ENCODE results near the gene DDIT4.
A peak's percentile ranks its signal among the peaks of the same experiment; 100 is the strongest.
"Not testable (repeated sequence)": the region's sequence is repeated elsewhere in the genome, so short reads cannot be mapped to it uniquely, and the experiment has no call there.

The DDIT4 gene

DNA sequence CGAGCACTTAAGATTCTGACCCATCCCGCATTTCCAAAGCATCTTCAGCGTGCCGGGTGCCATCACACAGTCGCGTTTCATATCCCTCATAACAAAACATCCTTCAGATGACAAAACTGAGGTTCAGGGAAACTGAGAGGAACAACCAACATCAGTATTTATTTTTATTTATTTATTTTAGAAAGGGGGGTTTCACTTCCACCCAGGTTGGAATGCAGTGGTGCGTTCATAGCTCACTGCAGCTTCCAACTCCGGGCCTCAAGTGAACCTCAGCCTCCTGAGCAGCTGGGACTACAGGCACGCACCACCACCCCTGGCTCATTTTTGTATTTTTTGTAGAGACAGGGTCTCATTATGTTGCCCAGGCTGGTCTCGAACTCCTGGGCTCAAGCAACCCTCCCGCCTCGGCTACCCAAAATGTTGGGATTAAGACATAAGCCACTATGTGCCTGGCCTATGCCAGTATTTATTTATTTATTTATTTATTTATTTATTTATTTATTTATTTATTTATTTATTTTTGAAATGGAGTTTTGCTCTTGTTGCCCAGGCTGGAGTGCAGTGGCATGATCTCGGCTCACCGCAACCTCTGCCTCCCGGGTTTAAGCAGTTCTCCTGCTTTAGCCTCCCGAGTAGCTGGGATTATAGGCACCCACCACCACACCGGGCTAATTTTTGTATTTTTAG lies 24.4 kb upstream of the DDIT4 start:
- not testable (repeated sequence) for DNase-seq (ENCODE audit: low spot score)

DNA sequence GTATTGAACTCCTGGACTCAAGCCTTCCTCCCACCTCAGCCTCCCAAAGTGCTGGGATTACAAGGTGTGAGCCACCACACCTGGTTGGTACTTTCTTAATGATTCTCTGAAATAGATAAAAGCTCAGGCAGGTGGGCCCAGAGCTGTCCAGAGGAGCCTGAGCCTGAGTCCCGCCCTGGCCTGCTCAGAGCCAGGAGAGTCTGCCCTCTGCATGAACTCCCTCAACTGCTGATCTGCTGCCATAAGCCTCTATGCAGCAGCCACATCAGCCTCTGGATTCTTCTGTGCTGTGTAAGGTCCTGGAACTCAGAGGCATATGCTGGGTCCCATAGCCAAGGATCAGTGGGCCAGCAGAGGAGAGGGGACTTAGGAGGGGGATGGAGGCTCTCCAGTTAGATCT lies 23.1 kb upstream of the DDIT4 start:
- DNase-seq (ENCODE audit: low spot score): no peak

DNA sequence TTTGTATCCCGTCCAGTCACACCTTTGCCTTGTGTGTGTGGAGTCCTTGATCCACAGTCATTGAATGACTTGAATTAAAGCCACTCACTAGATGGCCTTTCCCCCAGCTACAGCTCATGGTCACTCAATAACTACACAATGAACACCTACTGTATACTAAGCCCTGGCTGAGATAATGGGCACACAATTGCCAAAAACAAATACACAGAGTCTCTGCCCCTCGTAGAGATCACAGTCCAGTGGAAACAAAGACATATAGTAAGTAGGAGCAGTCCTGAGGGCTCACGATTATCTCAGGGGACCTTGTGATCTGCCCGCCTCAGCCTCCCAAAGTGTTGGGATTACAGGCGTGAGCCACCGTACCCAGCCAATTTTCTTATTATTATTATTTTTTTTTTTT lies 22.1 kb upstream of the DDIT4 start:
- DNase-seq (ENCODE audit: low spot score): no peak

DNA sequence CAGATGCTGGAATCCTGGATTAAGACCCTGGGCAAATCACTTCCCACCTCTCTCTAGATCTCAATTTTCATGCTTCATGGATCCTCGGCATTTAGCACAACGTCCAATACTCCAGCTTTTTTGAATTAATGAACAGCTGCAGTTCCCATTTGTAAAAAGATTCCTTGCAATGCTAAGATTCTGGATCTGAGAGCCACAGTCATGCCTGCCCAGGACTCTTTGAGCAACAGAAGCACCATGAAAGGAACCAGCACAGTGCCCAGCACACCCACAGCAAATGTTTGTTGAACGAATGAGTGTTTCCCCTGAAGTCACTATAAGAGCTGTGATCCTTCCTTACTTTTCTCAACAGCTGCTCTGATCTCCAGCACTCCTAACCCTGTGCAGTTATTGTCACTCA lies 20.8 kb upstream of the DDIT4 start:
- no peak for DNase-seq (ENCODE audit: low spot score)

DNA sequence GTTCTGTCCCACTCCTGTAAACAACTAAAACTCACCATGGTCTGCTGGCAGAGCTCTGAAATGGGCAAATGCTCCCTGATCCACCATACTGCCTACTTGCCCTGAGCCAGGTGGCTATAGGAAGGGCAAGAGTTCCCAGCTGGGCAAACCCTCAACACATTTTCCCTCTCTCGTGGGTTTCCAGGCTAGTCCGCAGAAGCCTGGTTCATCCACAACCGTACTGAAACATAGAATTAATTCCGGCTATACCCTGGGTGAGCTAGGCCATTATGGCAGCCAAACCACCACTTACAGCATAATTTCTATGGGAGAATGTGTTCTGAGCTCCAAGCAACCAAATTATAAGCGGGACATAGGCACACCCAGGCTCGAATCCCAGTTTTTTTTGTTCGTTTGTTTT lies 20.1 kb upstream of the DDIT4 start:
- DNase-seq (ENCODE audit: low spot score): no peak

DNA sequence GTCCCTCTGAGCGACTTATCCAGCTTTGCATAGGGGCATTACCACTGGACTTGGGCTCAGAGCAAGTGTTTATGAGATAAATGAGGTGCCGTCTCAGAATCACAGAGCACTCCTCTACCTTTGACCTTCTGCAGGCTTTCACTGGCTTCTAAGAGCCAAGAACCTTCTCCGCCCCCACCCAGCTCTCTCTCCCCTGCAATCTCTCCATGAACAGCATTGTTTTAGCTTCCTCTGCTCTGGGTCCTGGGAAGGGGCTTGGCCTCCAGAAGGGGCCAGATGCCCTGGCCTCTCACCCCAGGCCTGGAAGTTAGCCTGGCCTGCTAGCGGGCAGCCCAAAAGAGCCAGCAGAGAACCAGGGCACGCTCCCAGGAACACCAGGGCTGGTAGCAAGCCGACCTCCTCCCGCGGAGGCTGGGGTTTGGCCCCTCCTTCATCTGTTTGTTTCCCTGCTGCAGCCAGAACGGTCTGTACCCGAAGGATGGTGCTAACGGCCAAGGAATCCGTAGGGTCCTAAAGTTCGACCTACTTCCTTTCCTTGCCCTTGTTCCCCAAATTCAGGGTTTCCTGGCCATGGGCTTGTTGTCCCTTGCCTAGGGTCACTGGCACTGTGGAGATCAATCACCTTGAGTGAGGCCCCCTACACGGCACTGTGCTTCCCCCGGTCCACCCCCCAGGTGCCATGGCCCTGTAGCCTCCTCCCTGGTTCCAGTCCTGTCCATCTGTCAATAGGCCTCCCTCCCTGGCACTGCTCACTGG lies 18.7 kb upstream of the DDIT4 start:
- peak; percentile 96 for DNase-seq (ENCODE audit: low spot score)

DNA sequence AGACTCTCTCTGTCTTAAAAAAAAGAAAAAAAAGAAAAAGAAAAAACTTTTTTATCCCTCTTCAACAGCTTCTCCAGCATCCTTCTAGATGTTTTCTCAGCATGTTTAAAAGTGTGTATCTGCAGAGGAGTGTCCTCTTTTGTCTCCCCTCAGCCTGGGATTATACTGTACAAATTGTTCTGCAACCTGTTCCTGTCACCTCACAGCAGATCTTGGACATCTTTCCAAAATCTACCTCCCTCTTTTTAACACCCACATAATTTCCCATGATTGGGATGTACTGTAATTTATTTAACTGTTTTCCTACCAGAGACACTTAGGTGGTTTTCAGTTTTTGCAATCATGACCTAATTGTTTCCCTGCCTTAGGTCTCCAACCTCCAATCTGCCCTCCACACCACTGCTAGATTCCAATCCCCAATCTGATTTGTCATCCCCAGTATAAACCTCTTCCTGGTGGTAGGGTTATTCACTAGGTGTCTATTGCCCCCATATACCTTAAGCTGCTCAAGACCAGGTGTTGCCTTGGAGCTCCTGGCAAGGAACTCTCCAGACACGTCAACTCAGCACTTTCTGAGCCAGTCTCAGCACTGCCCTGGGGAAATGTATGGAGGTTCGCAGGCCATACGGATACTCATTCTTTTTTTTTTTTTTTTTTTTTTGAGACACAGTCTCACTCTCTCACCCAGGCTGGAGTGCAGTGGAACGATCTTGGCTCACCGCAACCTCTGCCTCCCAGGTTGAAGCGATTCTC lies 17.6 kb upstream of the DDIT4 start:
- no peak for DNase-seq (ENCODE audit: low spot score)

DNA sequence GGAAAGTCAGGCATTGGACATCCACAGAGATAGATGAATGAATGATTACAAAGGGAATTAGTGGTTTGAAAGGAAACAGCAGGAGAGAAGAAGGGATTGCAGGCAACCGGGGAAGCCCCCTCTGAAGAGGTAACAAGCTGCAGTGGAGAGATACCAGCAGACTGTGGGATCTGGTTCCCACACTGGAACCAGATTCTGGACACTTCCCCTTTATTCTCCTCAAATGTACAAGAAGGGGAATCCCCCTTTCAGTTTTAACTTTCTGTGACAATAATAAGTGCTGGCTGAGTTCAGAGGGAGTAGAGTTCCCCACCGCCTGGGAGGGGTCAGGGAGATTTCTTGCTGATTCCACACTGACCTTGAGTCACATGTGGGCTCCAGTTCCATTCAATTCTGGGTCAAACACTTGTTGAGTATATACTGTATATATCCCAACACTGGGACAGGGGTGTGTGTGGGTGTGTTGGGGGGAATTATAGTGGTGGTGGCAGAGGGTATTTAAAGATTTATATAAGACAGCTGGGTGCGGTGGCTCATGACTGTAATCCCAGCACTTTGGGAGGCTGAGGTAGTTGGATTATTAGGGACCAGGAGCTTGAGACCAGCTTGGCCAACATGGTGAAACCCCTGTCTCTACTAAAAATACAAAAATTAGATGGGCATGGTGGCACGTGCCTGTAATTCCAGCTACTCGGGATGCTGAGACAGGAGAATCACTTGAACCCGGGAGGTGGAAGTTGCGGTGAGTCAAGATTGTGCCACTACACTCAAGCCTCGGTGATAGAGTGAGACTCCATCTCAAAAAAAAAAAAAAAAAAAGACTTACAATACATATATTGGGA lies 16.5 kb upstream of the DDIT4 start:
- no peak for DNase-seq (ENCODE audit: low spot score)

DNA sequence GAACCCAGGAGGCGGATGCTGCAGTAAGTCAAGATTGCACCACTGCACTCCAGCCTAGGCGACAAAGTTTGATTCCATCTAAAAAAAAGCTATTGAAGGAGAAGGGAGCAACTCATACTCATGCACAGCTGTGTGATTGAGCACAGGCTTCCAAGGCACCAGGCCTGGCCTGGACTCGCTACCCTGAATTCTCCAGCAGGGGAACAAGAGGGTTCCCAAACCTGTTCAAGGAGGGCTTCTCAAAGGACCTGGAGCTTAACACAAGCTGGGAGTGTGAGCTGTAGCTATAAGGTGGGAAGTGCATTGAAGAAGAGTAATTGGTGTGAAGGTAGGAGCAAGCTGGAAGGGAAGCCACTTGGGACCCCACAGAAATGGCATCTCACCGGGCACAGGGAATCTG lies 15.1 kb upstream of the DDIT4 start:
- DNase-seq (ENCODE audit: low spot score): no peak

DNA sequence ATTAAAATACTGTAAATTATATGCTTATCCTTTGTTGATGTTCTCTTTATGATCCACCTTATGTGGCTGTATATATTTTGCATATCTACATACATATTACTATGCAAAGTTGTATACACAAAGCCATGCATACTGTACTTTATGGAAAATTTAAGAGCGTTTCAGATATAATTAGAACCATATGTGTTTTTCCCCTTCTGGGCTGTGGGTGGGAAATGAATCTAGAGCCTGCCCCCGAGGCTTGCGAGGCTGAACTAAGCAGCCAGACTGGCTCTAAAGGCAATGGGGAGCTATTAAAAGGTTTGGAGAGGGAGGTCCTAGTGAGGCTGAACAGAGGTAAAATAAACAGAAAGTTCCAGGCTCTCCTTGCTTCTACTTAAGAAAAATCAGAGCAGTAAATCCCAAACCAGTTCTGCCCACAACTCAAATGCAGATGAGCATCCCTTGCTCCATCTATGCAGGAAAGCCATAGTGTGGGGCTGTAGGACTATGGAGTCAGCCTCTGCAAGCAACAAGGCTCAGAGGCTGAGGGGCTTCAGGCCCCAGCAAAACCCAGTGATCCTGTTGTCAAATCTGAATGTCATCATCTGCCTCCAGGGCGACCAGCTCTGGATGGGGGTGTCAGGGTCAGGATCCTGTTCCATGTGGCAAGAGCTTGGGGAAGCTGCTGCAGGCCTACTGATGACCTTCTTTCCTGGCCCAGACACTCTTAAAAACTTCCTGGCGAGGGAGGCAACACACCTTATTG lies 14.1 kb upstream of the DDIT4 start:
- DNase-seq (ENCODE audit: low spot score): peak; percentile 53

DNA sequence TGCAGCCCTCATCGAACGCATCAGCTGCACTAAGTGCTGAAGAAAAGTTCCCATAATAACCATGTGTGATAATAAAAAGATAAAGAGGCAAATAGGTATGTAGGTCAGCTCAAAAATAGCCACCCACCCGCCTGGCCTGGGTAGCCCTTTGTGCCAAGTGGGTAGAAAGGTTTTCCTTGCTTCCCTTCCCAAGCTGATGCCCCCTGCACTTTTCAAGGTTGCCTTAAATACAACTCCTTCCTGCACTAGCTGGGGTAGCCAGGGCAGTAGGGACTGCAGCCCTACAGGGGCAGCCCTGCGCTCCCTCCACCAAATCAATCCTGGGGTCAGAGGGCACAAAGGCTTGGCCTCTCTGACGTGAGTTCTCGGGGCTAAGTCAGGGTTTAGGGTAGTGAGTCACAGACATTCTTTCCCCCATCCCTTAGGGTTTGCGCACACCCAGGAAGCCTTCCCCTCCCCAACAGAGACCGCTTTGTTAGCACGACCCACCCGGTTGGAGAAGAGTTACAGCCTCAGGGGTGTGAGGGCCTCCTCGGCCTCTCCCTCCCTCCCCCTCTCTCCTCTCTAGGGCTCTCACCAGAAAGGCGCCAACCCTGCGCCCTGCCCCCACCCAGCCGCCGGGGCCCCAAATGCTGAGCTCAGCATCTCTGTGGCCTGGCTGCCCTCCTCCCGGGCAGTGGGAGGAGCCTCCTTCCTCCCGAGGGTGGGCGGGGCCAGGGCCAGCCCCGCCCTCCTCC lies 13.3 kb upstream of the DDIT4 start:
- DNase-seq (ENCODE audit: low spot score): peak; percentile 87

DNA sequence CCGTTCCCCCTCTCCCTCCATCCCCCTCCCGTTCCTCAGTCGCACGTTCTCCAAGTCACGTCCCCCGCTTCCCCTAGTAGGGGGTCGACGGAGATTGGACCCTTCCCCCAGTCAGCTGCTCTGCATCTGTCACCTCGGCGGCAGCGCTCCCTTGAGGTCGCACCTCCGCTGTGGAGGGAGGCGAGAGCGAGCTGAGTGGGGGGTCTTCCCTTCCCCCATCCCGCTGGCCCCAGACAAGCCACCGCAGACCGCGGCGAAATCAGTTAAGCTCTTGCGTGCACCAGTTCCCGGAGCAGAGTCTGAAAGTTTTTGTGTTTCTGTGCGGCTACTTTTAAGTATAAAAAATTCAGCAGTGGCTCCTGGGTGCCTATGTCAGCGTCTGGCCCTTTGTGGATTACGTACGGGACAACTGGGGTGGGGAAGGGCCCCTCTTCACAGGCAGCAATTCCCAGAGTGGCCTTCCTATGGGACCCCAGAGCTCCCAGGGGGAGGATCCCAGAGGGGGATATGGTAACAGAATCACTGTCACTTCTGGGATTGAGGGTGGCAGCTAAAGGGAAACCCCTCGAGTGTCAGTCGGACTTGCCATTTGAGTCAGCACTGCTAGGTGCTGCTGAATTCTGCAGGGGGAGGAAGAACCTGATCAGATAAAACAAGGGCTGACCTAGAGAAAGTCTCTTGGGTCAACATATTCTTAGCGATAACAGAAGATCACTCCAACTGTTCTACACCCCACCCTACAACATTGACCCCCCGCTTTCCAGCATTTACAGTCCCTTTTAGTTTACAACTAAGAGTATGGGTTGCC lies 12.5 kb upstream of the DDIT4 start:
- no peak for DNase-seq (ENCODE audit: low spot score)

DNA sequence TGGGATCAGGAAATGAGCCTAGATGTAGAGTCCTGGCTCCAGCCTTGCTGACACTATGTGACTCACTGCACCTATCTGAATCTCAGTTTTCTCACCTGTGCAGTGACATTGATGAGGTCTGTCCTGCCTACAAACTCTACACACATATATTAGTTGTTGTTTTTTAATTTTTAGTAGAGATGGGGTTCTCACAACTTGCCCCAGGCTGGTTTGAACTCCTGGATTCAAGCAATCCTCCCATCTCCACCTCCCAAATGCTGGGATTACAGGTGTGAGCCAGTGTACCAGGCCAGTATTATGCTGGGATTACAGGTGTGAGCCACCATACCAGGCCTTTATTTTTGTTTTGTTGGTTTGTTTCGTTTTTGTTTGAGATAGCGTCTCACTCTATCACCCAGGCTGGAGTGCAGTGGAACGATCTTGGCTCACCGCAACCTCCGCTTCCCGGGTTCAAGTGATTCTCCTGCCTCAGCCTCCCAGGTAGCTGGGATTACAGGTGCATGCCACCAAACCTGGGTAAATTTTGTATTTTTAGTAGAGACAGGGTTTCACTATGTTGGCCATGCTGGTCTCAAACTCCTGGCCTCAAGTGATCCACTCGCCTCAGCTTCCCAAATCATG lies 11.8 kb upstream of the DDIT4 start:
- no peak for DNase-seq (ENCODE audit: low spot score)

DNA sequence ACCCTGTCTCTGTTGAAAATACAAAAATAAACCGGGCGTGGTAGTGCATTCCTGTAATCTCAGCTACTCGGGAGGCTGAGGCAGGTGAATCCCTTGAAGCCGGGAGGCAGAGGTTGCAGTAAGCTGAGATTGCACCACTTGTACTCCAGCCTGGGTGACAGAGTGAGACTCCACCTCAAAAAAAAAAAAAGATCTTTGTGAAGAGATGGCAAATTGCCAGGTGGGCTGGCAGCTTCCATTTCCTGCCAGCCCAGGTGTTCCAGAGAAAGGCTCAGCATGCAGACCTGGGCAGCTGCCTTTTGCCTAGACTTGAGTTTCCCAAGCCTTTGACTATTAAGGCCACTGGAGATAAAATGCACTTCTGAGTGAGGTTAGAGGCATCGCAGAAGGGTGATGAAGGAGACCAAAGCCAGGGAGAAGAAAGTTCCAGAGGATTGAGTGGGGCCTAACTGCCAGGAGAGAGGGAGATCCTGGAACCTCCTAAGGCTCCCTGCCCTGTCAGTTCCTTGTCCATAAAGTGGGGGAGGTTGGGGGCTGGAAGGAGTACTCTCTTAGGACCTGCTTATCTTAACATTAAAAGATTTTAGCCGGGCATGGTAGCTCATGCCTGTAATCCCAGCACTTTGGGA lies 10.0 kb upstream of the DDIT4 start:
- no peak for DNase-seq (ENCODE audit: low spot score)

DNA sequence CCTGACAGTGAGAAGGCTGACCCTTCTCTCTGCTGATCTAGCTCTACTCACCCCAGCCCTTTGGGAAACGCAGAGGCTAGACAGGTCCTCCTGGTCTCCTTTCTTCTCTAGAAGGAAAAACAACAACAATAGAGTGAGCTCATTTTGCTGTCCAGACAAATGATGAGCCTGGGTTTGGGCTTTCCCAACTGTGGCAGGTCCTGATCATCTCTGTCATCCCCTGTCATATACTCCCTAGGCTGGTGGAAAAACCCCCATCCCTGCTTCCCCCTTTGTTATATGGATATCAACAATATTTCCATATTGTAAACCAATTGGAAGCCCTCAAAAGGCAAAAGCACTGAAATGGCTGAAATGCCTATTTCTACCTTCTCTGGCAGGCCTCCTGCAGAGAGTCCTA lies 9.2 kb upstream of the DDIT4 start:
- DNase-seq (ENCODE audit: low spot score): no peak

DNA sequence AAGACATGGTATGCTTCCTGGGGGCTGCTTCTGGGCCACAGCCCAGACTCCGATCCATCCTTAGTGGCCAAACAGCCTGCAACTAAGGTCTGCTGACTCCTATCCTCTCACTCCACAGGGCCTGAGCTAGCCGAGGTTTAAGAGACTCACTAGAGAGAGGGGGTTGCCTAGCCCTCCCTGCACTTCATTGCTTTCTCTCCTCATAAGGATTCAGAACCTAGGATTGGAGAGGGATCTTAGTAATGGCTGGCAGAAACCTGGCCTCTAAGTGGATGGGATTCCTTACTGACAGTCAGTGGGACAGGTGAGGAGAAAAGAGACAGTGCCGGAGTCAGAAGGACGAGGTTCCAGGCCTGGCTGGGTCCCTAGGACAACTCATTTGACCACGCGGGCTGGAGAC lies 8.2 kb upstream of the DDIT4 start:
- no peak for DNase-seq (ENCODE audit: low spot score)

DNA sequence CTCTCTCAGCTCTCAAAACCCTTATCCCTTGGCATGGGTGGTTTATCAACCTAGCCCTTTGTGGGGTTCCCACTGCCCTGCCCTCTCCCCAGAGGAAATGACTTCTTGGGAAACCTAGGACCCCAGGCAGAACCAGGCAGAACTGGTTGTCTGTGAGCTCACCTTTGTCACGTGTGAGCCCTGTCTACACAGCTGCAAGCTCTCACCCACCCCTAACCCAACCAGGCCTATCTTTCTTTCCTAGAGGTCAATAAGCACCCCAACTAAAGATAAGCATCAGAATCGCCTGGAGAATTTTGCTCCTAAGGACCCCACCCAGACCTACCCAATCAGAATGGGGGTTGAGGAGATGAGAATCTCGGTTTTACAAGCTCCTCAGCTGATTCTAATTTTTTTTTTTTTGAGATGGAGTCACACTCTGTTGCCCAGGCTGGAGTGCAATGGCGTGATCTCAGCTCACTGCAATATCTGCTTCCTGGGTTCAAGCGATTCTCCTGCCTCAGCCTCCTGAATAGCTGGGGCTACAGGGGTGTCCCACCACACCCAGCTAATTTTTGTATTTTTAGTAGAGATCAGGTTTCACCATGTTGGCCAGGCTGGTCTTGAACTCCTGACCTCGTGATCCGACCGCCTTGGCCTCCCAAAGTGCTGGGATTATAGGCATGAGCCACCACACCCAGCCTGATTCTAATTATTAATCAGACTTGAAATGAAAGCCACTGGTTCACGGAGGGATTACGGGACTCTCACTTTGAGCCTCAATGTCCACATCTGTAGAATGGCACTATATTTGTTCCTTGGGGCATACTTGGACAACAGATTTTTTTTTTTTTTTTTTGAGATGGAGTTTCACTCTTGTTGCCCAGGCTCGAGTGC lies 7.5 kb upstream of the DDIT4 start:
- no peak for DNase-seq (ENCODE audit: low spot score)

DNA sequence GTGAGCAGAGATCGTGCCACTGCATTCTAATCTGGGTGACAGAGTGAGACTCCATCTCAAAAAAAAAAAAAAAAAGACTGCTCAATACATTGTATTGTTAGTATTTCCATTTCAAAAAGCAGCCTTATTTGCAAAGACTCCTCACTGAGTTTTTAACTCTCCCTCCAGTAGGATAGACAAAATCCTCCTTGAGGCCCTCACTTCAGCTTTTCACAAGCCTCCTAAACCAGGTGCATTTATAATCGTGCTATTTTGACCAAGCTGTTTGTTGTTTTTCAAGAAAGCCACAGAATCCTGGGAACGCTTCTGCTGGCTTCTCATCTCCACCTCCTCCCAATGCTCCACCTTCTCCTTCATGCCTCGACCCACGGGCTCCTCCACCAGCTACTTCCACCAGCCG lies 6.3 kb upstream of the DDIT4 start:
- no peak for DNase-seq (ENCODE audit: low spot score)
